ENCODE measurements around the gene QSER1.

DNA sequence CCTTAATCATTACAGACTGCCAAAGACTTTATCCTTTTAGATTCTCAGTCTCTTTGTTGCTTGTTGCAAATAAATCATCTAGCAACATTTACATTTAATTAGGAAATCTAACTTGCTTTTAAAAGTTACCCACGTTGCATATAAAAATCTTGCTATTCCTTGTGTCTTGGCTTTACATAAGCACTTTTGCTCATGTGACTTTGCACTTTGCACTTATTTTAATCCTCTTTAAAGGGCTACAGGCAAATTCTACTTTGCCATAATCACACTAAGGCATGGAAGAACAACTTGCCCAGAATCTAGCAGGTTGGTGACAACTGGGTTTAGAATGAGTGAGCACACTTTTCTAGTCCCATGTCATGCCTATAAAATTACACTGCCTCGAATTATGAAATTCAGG lies 37.0 kb upstream of the QSER1 start:
- TF ChIP-seq POLR2A (IDR thresholded peaks at IDR 0.05): no peak
- TF ChIP-seq, protein P1, sequence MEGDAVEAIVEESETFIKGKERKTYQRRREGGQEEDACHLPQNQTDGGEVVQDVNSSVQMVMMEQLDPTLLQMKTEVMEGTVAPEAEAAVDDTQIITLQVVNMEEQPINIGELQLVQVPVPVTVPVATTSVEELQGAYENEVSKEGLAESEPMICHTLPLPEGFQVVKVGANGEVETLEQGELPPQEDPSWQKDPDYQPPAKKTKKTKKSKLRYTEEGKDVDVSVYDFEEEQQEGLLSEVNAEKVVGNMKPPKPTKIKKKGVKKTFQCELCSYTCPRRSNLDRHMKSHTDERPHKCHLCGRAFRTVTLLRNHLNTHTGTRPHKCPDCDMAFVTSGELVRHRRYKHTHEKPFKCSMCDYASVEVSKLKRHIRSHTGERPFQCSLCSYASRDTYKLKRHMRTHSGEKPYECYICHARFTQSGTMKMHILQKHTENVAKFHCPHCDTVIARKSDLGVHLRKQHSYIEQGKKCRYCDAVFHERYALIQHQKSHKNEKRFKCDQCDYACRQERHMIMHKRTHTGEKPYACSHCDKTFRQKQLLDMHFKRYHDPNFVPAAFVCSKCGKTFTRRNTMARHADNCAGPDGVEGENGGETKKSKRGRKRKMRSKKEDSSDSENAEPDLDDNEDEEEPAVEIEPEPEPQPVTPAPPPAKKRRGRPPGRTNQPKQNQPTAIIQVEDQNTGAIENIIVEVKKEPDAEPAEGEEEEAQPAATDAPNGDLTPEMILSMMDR (IDR thresholded peaks at IDR 0.05): no peak
- no peak for TF ChIP-seq EP300 (IDR thresholded peaks at IDR 0.05)

Data from sigmoid colon (tissue), 4 donors.